SKM-1 treated with dmso at 0.1 percent for 144 hours (cell line): ENCODE measurements around the gene PRKAB1.
A peak's percentile ranks its signal among the peaks of the same experiment; 100 is the strongest.

Experiments
- DNase-seq: peaks from one replicate; lab custom pipeline; 2025; ENCODE audit not compliant: unreplicated experiment; lab: John Stamatoyannopoulos, UW

Gene PRKAB1

DNA sequence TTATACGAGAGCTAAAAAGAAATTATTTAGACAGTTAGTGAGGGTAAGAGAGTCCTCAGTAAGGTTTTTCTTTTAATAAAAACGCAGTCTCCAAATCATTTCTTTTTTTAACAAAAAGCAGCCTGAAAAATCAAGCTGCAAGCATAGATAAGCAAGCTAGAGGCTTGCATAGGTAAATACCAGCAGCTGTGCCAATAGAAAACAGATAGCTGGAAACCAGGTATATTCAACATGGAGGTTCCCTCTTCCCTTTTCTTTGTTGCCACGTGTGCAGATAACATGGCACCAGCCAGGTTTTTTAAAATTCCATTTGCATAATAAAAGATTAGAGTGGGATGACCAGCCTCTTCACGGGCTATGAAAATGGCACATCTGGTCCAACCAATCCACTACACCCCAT, 6.1 kb upstream of the PRKAB1 start:
- no peak for DNase-seq

GRCh38 chr12:119664642-119665041, 3.3 kb upstream of the PRKAB1 start:
- DNase-seq, result no peak

- DNase-seq, result no peak
Measured at GRCh38 chr12:119665164-119665929, 2.6 kb upstream of the PRKAB1 start.

DNA sequence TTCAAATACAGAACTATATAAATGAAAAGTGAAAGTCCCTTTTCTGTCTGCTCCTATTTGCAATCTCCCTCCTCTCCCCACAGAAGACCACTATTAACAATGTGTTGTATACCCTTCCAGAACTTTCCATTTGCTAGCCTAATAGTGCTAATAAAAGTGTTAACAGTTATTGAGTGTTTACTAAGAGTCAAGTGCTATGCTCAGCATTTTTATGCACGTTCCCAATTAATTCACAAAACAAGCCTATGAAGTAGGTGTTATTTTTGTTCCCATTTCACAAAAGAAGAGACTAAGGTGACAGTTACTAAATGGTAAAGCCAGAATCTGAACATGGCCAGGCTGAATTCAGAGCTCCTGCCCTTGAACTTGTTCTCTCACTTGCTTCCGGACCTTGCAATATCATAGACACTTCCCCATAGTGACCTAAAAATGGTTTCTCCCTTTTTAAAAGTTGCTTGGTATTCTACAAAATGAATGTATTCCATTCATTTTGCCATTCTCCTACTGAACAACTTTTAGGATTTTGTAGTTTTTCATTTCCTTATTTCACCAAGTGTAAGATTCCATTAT, 1.6 kb upstream of the PRKAB1 start:
- DNase-seq, result peak; percentile 15

DNA sequence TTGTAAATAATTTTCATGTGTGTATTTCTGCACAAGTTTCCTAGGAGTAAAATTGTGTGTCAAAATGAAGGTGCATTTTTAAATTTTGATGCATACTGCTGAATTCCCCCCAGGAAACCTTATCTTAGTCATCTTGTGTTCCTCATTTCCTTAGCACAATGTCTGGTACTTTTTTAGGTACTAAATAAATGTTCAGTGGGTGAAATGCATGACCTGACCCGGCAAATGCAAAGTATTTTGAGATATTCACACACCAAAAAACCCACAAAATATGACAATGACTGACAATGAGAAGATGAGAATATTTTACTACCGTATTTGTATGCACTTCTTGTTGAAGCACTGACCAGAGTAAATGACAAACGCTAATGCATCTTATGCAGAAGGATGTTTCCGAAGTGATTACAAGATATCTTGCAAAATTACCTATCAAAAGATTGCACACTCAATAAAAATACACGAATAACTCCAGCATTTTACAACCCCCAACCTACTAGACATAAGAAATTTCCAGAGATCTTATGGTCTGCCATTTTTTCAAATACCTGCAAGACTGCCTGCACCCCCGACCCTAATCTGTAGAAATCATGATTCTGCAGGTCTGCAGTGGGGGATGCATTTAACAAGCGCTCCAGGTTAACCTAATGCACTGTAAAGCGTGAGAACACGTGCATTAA, 895 bp upstream of the PRKAB1 start:
- DNase-seq, result no peak

- DNase-seq, result no peak
Measured at GRCh38 chr12:119668324-119668841, 450 bp downstream of the PRKAB1 start.

- DNase-seq, result no peak
Measured at GRCh38 chr12:119669744-119670472, 2.0 kb downstream of the PRKAB1 start.

DNA sequence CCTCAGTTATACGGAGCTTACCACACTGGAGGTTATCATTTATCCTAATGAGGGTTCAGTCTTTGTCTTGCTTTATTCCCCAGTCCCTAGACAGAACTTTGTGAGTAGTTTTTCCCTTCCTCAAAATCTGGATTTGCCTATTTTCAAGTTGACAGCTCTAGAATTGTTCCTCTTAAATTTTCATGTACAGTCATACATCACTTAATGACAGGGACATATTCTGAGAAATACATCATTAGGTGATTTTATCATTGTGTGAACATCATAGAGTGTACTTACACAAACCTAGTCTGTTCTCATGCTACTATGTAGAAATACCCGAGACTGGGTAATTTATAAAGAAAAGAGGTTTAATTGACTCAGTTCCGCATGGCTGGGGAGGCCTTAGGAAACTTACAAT, 3.1 kb downstream of the PRKAB1 start:
- DNase-seq, result no peak

DNA sequence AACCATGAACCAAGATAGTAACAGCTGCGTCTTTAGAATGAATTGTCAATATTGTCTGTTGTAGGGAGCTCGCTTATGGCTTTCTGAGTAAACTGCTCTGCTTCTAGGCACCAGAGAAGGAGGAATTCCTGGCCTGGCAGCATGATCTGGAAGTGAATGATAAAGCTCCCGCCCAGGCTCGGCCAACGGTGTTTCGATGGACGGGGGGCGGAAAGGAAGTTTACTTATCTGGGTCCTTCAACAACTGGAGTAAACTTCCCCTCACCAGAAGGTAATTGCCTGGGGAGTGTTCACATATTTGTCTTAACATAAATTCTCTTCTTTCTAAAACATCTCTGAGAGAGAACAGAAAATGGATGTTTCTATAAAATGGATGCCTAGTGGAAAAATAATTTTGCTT, 4.3 kb downstream of the PRKAB1 start:
- no peak for DNase-seq

DNA sequence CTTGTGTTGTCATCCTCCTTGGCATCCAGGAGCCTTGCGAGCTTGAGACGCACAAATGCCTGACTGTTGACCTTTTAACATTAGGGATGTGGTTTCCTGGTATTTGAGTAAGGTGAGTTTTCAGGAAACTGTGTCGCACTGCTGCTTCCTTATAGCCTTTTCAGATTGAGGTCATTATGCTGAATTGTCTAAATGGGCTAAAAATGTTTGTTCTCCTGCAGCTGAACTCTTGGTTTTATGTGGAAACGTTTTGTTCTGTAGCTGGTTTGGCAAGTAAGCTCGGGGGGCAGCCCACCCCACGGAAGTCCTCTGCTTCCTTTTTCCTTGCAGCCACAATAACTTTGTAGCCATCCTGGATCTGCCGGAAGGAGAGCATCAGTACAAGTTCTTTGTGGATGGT, 5.7 kb downstream of the PRKAB1 start:
- no peak for DNase-seq

DNA sequence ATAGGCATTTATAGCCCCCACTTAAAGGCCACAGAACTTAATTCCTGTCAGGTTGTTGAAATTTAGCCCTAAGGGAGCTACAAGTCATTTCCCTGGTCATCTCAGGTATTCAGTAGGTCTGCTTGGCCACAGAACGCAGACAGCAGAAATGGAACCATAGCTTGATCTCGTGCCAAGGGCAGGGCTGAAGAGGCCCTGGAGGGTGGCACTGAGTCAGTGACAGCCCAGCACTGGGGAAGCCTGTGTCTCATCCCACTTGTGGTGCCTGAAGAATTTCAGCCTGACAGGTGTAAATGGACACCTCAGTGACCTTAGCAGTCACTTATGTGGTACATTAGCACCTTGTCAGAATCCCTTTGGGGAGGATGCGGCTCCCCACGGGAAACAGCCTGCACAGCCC, 6.6 kb downstream of the PRKAB1 start:
- no peak for DNase-seq

GRCh38 chr12:119676022-119676421, 8.1 kb downstream of the PRKAB1 start:
- no peak for DNase-seq

GRCh38 chr12:119676573-119676972, 8.6 kb downstream of the PRKAB1 start:
- no peak for DNase-seq

GRCh38 chr12:119678459-119678858, 10.5 kb downstream of the PRKAB1 start:
- no peak for DNase-seq

DNA sequence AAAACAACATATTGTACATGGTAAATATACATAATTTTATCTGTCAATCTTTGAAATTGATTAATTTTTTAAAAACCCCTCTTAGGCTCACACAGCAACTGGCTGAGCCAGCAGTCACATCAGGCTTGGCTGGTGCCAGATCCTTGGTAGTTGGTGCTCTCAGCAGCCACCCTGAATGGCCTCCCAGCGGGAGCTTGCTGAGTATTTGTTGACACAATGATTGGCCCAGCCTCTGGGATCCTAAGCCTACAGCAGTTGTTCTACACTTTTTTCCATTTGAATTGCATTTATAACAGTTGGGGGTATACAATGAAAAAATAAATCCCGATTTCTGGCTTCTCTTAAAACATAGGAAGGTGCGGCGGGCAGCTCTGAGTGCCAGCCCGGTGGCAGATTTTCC, 11.1 kb downstream of the PRKAB1 start:
- no peak for DNase-seq

DNA sequence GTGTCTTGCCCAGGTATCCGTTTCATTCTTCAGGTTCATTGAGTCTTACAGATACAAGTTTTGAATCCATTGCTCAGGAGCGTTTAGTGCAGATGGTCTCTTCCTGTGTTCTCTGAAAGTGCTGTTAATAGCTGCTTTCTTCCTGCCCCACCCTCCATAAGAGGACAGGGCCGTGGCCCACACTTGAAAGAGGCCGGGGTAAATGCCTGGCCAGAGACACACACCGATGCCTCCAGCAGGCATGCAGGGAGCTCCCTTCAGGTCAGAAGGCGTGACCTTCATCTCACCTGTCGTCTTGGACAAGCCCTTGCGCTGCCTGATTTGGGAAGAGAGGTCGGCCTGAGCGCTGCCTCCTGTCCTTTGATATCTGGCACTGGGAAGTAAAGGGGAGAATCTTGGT, 11.6 kb downstream of the PRKAB1 start:
- DNase-seq, result no peak

DNA sequence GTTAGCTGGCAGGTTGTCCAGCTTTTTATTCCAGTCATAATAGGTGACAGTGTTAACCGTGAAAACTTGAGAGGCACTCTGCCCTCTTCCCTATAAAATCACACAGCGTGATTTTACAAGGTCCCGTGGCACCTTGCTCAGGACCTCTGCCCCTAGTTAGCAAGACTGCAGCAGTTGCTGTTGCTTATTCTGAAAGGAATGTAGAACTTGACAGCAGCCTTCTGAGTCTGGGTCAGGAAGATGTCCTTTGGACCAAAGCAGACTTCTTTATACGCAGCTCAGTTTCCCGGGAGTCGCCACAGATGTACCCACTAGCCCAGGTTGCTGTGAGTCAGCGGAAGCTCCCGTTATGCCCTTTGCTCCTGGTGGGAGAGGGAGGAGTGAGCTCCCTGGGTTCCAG, 13.2 kb downstream of the PRKAB1 start:
- DNase-seq, result no peak

DNA sequence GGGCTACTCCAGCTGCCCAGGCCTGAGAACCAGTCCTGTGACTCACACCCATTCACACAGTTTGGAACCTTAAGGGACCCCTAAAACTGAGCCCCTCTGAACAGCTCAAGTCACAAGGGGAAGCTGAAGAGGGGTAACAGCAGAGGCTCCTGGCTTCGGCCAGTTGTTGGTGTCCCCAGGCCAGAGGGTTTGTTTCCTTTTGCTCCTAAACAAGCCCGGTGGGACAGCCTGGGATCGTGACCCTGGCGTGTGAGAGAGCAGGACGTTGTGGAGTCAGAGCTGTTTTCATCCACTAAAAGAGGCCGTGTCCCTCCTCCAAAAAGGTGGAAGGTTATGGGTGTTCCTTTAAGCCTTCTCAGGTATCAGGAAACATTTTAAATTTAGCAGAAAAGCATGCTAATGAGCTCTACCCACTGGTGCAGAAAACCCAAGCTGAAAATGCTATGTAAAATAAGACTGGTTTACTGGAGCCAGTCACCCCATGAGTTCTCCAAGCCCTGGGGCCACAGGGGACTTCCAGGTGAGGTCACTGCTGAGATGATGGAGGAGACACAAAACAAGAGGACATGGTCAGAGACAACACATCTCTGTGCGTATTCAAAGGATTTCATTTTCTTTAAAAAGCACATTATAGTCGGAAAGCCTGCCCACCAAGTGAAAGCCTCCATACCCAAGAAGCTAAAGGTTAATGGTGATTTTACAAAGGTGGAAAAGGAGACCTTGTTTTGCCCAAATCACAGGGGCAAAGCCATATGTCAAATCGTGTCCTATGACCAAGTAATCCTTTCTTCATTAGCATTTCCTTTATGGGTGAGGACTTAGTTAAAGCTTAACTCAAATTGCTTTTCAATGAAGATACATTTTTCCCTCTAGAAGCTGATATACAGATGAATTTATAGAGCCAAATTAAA, 14.1 kb downstream of the PRKAB1 start:
- DNase-seq, result no peak

DNA sequence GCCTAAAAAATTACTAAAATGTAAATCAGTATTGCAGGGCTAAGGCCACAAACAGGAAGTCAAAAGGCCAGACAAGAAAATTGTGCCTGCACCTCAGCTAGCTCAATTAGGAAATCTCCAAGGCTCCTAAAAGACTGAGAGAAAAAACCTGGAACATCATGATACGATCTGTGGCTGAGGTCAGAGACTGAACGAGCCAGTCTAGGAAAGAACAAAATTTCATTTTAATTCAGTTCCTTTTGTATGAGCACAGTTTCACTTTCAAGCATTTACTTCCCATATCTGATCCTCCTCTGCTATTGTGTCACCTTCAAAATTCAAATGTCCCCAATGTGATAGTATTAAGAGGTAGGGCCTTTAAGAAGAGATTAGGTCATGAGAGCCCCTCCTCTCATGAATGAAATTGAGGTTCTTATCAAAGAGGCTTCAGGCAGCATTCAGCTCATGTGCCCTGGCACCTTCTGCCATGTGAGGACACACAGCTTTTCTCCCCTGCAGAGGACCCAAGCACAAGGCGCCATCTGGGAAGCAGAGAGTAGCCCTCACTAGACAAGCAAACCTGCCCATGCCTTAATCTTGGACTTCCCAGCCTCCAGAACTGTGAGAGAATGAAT, 14.8 kb downstream of the PRKAB1 start:
- DNase-seq, result peak; percentile 9

DNA sequence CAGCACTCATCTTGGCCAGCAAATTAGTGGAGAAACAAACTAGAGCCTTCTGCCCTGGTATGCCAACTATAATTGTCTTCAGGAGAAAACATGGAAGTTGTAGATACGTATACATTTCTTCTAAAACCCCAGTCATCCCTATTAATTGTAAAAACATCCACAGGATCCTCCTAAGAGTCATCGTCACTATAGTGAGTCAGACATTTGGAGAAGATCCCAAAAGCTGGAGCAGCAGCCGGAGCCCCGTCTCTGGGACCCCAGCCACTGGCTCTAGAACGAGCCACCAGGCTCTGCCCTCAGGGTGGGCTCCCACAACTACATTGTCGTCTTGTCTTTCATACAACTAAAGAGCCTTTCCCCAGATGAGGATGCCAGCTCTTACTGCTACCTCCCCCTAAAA, 15.5 kb downstream of the PRKAB1 start:
- no peak for DNase-seq
